Heart left ventricle (tissue), 13 donors: ENCODE results near the gene FDX2.

Experiments
- POLR2A ChIP-seq, 2 donors: fragments of 450-650 bp; IDR thresholded peaks; one replicate each; pipeline ENCODE4 v1.6.1; 2017; ENCODE audit warnings: antibody characterized with exemption in 2 of 2, mild to moderate bottlenecking in 2 of 2, moderate library complexity in 2 of 2
- TF ChIP-seq, protein P1 (sequence below), 12 donors: fragments of 200-600 bp; sonication (generic) in 4 of 12; IDR thresholded peaks; one replicate each; pipeline versions ENCODE4 v1.5.0 to v1.8.0; 2018 to 2022; ENCODE audit warnings: antibody characterized with exemption in 12 of 12, mild to moderate bottlenecking in 5 of 12
- donor health status: ischemic (EF 13 %, LVEDD 7.1; RV severe dilation, severe dysfunction).
- donor health status: DM: no; HTN: yes; CAD: no.
- donor health status: DM: no; HTN: no; CAD: no.
- donor health status: ischemic (EF 25% LVEDD 6.9; RV normal size, moderate dysfunction).
- donor health status: ischemic (EF 25% LVEDD 5.7; RV mildly dilated, moderate dysfunction).
- donor health status: ischemic (EF 35%, LVEDD 5.7; RV mildly dilated, moderate dysfunction).
- donor health status: nonischemic (EF 11% LVEDD 7.7; RV severe dilation, severe dysfunction).
- donor health status: DM: yes; HTN: yes; CAD: no.
- donor health status: PGD.
- donor health status: ischemic (EF 29% LVEDD 5.4; RV normal size, mild dysfunction).
- donor health status: nonischemic (EF 23%, LVEDD 6.1; RV moderate dilation, normal function).

DNA sequence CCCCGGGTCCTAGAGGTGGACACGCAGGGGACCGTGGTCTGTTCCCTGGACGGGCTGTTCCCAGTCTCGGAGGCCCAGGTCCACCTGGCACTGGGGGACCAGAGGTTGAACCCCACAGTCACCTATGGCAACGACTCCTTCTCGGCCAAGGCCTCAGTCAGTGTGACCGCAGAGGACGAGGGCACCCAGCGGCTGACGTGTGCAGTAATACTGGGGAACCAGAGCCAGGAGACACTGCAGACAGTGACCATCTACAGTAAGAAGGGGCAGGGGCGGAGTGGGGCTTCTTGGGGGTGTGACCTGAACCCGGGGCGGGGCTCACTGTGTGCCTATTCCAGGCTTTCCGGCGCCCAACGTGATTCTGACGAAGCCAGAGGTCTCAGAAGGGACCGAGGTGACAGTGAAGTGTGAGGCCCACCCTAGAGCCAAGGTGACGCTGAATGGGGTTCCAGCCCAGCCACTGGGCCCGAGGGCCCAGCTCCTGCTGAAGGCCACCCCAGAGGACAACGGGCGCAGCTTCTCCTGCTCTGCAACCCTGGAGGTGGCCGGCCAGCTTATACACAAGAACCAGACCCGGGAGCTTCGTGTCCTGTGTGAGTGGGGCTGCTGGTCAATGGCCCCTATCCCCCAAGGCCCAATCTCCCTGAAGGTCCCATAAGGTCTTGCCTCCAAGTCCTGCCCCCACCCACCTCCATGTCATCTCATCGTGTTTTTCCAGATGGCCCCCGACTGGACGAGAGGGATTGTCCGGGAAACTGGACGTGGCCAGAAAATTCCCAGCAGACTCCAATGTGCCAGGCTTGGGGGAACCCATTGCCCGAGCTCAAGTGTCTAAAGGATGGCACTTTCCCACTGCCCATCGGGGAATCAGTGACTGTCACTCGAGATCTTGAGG lies 31.5 kb downstream of the FDX2 start:
- TF ChIP-seq, protein P1, sequence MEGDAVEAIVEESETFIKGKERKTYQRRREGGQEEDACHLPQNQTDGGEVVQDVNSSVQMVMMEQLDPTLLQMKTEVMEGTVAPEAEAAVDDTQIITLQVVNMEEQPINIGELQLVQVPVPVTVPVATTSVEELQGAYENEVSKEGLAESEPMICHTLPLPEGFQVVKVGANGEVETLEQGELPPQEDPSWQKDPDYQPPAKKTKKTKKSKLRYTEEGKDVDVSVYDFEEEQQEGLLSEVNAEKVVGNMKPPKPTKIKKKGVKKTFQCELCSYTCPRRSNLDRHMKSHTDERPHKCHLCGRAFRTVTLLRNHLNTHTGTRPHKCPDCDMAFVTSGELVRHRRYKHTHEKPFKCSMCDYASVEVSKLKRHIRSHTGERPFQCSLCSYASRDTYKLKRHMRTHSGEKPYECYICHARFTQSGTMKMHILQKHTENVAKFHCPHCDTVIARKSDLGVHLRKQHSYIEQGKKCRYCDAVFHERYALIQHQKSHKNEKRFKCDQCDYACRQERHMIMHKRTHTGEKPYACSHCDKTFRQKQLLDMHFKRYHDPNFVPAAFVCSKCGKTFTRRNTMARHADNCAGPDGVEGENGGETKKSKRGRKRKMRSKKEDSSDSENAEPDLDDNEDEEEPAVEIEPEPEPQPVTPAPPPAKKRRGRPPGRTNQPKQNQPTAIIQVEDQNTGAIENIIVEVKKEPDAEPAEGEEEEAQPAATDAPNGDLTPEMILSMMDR (IDR thresholded peaks at IDR 0.05): no peak
- TF ChIP-seq POLR2A (IDR thresholded peaks at IDR 0.05): no peak
